ENCODE measurements around the gene TMEM88.
A peak's percentile ranks its signal among the peaks of the same experiment; 100 is the strongest.

Gene TMEM88

DNA sequence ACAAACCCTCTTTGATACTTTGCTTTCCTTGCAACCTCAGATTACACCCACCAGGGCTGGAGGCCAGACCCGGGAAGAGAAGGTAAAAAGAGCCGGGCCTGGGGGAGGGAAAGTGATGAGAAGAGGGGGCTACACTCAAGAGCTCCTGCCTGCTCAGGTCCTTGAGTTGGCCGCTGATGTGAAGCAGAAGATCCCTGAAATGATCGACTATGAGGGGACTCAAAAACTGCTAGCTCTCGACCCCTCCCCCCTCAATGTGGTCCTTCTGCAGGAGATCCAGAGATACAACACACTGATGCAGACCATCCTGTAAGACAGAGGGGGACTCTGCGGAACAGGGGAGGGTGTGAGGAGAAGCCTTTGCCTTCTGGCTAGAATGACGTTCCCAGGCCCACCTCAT, 23.6 kb upstream of the TMEM88 start:
- POLR2A ChIA-PET, result no interaction called here
- TF ChIP-seq, protein P1, sequence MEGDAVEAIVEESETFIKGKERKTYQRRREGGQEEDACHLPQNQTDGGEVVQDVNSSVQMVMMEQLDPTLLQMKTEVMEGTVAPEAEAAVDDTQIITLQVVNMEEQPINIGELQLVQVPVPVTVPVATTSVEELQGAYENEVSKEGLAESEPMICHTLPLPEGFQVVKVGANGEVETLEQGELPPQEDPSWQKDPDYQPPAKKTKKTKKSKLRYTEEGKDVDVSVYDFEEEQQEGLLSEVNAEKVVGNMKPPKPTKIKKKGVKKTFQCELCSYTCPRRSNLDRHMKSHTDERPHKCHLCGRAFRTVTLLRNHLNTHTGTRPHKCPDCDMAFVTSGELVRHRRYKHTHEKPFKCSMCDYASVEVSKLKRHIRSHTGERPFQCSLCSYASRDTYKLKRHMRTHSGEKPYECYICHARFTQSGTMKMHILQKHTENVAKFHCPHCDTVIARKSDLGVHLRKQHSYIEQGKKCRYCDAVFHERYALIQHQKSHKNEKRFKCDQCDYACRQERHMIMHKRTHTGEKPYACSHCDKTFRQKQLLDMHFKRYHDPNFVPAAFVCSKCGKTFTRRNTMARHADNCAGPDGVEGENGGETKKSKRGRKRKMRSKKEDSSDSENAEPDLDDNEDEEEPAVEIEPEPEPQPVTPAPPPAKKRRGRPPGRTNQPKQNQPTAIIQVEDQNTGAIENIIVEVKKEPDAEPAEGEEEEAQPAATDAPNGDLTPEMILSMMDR (IDR thresholded peaks at IDR 0.05; ENCODE audit: insufficient read depth, low read length, missing control alignments), result no peak

DNA sequence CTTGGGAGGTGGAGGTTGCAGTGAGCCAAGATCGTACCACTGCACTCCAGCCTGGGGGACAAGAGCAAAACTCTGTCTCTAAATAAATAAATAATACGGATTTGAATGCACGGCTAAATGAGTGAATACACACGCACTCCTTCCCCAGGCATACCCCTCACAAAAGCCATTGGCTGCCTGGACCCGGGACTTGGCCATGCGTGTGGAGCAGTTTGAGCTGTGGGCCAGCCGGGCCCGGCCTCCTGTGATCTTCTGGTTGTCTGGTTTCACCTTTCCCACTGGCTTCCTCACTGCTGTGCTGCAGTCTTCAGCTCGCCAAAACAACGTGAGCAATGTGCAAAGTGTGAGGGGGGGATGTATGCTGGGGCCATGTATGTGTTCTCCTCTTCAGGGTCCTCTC, 22.4 kb upstream of the TMEM88 start:
- ChIA-PET POLR2A (interaction anchor here (1.6 kb wide), 1 partner anchor 10 kb away, joined by 12 read pairs; no protein-coding TSS in a partner anchor), CTCF (interaction anchor here (1.1 to 5.7 kb wide), 13 partner anchors 7 to 225 kb away, joined by 3 to 40 read pairs (median 5); partner anchors contain the start of genes CHD3 and NAA38)
- no peak for DNase-seq (ENCODE audit: low read depth, low spot score)
- TF ChIP-seq, protein P1 (IDR thresholded peaks at IDR 0.05; ENCODE audit: insufficient read depth, low read length, missing control alignments), result no peak
- no peak overlapping the region for H3K4me3 ChIP-seq (ENCODE audit: low read depth, low read length)

More for the DNA sequence above, 23.6 kb upstream of the TMEM88 start:
- CTCF ChIA-PET, result interaction anchor here (0.9 to 5.7 kb wide), 9 partner anchors 8 to 159 kb away, joined by 3 to 40 read pairs (median 7); no protein-coding TSS in a partner anchor
- no peak overlapping the region for H3K4me3 ChIP-seq (ENCODE audit: low read depth, low read length)
- DNase-seq (ENCODE audit: low read depth, low spot score), result no peak

DNA sequence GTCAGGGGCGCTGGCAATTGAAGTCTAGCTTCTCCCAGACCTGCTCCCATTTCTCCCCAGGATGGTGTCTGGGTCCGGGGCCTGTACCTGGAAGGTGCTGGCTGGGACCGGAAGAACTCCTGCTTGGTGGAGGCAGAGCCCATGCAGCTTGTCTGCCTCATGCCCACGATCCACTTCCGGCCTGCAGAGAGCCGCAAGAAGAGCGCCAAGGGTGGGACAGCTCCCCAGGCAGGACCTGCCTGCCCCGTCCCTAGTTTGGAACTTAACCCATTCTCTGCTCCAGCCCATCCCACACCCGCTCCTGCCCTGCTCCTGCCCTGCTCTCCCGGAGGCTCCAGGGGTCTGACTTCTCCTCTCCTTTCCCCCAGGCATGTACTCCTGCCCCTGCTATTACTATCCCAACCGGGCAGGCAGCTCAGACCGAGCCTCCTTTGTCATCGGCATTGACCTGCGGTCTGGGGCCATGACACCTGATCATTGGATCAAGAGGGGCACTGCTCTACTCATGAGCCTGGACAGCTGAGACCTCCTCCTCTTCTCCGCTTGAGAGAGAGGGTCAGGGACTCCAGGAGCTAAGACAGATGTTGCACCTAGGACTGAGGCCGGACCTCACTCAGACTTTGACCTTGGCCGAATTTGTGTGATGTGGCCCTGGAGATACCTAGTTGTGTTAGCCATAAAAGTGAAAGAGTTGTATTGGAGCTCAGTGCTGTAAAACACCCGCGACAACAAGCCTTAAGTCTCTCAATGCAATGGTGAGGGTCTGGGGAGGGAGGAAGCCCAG, 21.7 kb upstream of the TMEM88 start:
- POLR2A ChIA-PET, result interaction anchor here (0.6 to 1.6 kb wide), 3 partner anchors 9 to 37 kb away, joined by 4 to 12 read pairs (median 7); partner anchors contain the start of gene NAA38
- DNase-seq (ENCODE audit: low read depth, low spot score), result no peak
- CTCF ChIA-PET, result interaction anchor here (0.7 to 5.7 kb wide), 18 partner anchors 8 to 224 kb away, joined by 3 to 40 read pairs (median 5); partner anchors contain the start of genes CHD3, NAA38 and WRAP53
- peak overlapping the region; percentile 81 for H3K4me3 ChIP-seq (ENCODE audit: low read depth, low read length)
- TF ChIP-seq, protein P1 (IDR thresholded peaks at IDR 0.05; ENCODE audit: insufficient read depth, low read length, missing control alignments), result no peak

DNA sequence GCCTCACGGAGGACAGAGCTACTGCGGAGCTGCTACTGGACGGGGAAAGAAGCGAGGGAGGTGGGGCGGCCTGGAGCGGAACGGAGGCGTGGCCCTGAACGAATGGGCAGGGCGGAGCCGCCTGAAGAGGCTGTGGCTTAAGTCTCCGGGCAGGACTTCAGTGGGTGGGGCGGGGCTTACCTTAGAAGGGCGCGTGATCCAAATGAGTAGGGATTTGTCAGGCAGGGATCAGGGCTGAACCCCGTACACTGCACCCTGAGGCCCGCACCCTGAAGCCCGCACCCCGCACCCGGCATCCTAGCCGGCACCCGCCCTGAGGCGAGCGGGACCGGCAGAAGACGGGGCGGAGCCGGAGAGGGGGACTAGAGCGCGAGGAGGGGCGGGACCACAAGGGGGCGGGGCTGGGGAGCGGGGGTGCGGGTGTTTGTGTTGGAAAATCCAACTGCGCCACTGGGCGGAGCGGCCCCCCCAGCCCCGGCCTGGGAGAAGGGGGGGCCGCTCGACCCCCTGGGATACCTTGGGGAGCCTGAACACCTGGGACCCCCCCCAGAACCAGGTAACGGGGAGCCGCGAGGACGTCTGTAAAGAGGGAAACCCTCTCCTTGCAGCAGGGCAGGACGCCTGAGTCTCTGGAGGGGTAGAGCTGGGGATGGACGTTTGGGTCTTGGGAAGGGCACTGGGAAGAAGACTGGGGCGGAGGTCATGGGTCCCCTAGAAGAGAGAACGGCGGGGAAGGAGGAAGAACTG, 20.9 kb upstream of the TMEM88 start, which contains the start of gene KDM6B:
KDM6B (plus strand) TSS at position 423 of the 747 bp plus-strand sequence. CDS start 11,338 bp downstream, outside the sequence.
- TF ChIP-seq, protein P1 (IDR thresholded peaks at IDR 0.05; ENCODE audit: insufficient read depth, low read length, missing control alignments), result no peak
- ChIA-PET CTCF (interaction anchor here (1.0 to 5.7 kb wide), 25 partner anchors 8 to 224 kb away, joined by 3 to 40 read pairs (median 6); partner anchors contain the start of genes NAA38 and WRAP53), POLR2A (interaction anchor here (0.6 to 2.3 kb wide), 5 partner anchors 9 to 38 kb away, joined by 3 to 18 read pairs (median 7); partner anchors contain the start of gene NAA38)
- H3K4me3 ChIP-seq (ENCODE audit: low read depth, low read length), result peak within 1 kb of the TSS; percentile 81
- no peak for DNase-seq (ENCODE audit: low read depth, low spot score)

DNA sequence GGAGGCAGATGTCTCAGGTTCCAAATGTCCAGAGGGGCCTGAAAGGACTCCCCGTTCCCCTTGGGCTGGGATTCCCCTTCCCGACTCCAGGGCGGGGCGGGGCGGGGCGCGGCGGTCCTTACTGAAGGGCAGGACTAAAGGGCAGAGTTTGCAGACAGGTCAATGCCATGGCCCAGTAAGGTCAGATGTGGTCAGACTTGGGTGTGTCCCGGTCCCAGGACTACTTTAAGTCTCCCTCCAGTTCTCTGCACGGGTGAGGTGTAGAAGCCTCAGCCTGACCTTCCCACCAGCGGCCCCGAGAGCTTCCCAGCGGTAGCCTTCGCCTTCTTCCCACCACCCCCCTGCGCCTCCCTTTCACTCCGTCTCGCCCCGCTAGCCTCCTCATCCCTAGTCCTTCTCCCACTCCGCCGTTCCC, 20.3 kb upstream of the TMEM88 start:
- TF ChIP-seq, protein P1 (IDR thresholded peaks at IDR 0.05; ENCODE audit: insufficient read depth, low read length, missing control alignments), result no peak
- POLR2A ChIA-PET, result interaction anchor here (0.6 to 3.6 kb wide), 3 partner anchors 9 to 22 kb away, joined by 3 to 23 read pairs (median 18); partner anchors contain the start of gene NAA38
- H3K4me3 ChIP-seq (ENCODE audit: low read depth, low read length), result peak overlapping the region; percentile 81
- CTCF ChIA-PET, result interaction anchor here (0.6 to 5.7 kb wide), 22 partner anchors 9 to 223 kb away, joined by 3 to 40 read pairs (median 5); partner anchors contain the start of genes KCNAB3 and NAA38
- DNase-seq (ENCODE audit: low read depth, low spot score), result no peak
